Keratinocyte (primary cell): ENCODE measurements around the gene WNT9B. TPM values are rescaled to one million over a fixed set of nuclear protein-coding genes. Genes with fewer than 3 reads are reported as not detected.

Source experiments
- DNase-seq: peaks from one replicate; pipeline ENCODE4 v3.0.0-alpha.2; 2011; ENCODE audit warnings: low read depth, missing footprints, low spot score
- FAIRE-seq: peaks from 2 replicates; lab custom pipeline; 2011; peaks lifted over from hg19 to GRCh38; lab: Jason Lieb, UNC
- H2AFZ ChIP-seq: 2 replicates; pipeline ENCODE4 v1.6.0; 2012; ENCODE audit warnings: low read length, control low read depth, inconsistent platforms; ENCODE audit not compliant: control insufficient read depth
- H3K27ac ChIP-seq: 2 replicates; pipeline ENCODE4 v1.5.1; 2011; ENCODE audit warnings: low read length; ENCODE audit not compliant: control insufficient read depth, insufficient read depth
- H3K27me3 ChIP-seq: 3 replicates; pipeline ENCODE4 v1.6.0; 2011; ENCODE audit warnings: low read length; ENCODE audit not compliant: control insufficient read depth, insufficient read depth; ENCODE audit errors: extremely low read depth
- H3K36me3 ChIP-seq, 2 experiments: 2 replicates in 1 of 2; 3 replicates in 1 of 2; pipeline ENCODE4 v1.5.1; 2011; ENCODE audit warnings: low read length in 2 of 2, mild to moderate bottlenecking in 1 of 2; ENCODE audit not compliant: control insufficient read depth in 2 of 2, insufficient read depth in 2 of 2; ENCODE audit errors: extremely low read depth in 1 of 2
- H3K4me1 ChIP-seq: 3 replicates; pipeline ENCODE4 v1.5.1; 2011; ENCODE audit warnings: low read length; ENCODE audit not compliant: control insufficient read depth, insufficient read depth; ENCODE audit errors: extremely low read depth
- H3K4me2 ChIP-seq: 3 replicates; pipeline ENCODE4 v1.6.0; 2011; ENCODE audit warnings: low read depth, low read length; ENCODE audit not compliant: control insufficient read depth, insufficient read depth; ENCODE audit errors: extremely low read depth
- H3K4me3 ChIP-seq, 3 experiments: fragments of 200-600 bp in 1 of 3; sonication (generic) in 1 of 3; 2 replicates in 2 of 3; 3 replicates in 1 of 3; pipeline ENCODE4 v1.5.1; 2011 to 2016; ENCODE audit warnings: low read length in 3 of 3, mild to moderate bottlenecking in 3 of 3, control low read depth in 2 of 3, inconsistent platforms in 1 of 3, low read depth in 1 of 3, mixed read lengths in 1 of 3, mixed run types in 1 of 3, moderate library complexity in 1 of 3; ENCODE audit not compliant: control insufficient read depth in 2 of 3, insufficient read depth in 2 of 3; ENCODE audit errors: extremely low read depth in 1 of 3
- H3K79me2 ChIP-seq: 2 replicates; pipeline ENCODE4 v1.6.0; 2012; ENCODE audit warnings: low read length; ENCODE audit not compliant: control insufficient read depth, insufficient read depth
- H3K9ac ChIP-seq: 3 replicates; pipeline ENCODE4 v1.6.0; 2011; ENCODE audit warnings: low read length; ENCODE audit not compliant: control insufficient read depth, insufficient read depth; ENCODE audit errors: extremely low read depth
- H3K9me1 ChIP-seq: 3 replicates; pipeline ENCODE4 v1.6.0; 2011; ENCODE audit warnings: low read length; ENCODE audit not compliant: control insufficient read depth, insufficient read depth; ENCODE audit errors: extremely low read depth
- H3K9me3 ChIP-seq: 2 replicates; pipeline ENCODE4 v1.5.1; 2012; ENCODE audit warnings: low read depth, low read length; ENCODE audit not compliant: control insufficient read depth
- H4K20me1 ChIP-seq: 3 replicates; pipeline ENCODE4 v1.6.0; 2011; ENCODE audit warnings: low read length; ENCODE audit not compliant: control insufficient read depth, insufficient read depth; ENCODE audit errors: extremely low read depth
- CTCF ChIP-seq, 3 experiments: IDR thresholded peaks in 1 of 3; conservative IDR thresholded peaks in 1 of 3; optimal IDR thresholded peaks in 1 of 3; 2 replicates in 2 of 3; 3 replicates in 1 of 3; pipeline versions ENCODE3 to v1.5.1; 2011; ENCODE audit warnings: low read length in 3 of 3, mild to moderate bottlenecking in 3 of 3, moderate library complexity in 2 of 3, control low read depth in 1 of 3, inconsistent platforms in 1 of 3; ENCODE audit not compliant: insufficient read depth in 2 of 3; ENCODE audit errors: extremely low read depth in 1 of 3
- EZH2 ChIP-seq: IDR thresholded peaks from one replicate; pipeline ENCODE4 v1.6.1; 2012; ENCODE audit warnings: inconsistent platforms, mild to moderate bottlenecking, low read length, moderate library complexity
- dilution Hi-C: fragments of 300-500 bp; cut with MboI; formaldehyde crosslinking; loops from one replicate; pipeline ENCODE4 v1.7.0; 2020; ENCODE audit warnings: low sequenced_read_pairs; ENCODE audit not compliant: extremely low pct_ligation_motif_present
- polyA plus RNA-seq, 5 experiments: library from polyadenylated mRNA; depleted of rRNA in 3 of 5; stranded (reverse) in 3 of 5; stranded (forward) in 1 of 5; unstranded in 1 of 5; fragments of >200 nt; gene quantifications; 1 replicate in 1 of 5; 2 replicates in 3 of 5; 3 replicates in 1 of 5; pipeline versions ENCODE4 v1.2.1 to v1.2.3, GENCODE V29; 2011 to 2012; ENCODE audit warnings: missing spikeins in 2 of 5, low read depth in 1 of 5, low replicate concordance in 1 of 5

Gene WNT9B
- polyA plus RNA-seq, 1 donor (not counting 4 experiments of a cell fraction or from before 2014, with no cell fraction given) = not detected

GRCh38 chr17:46817901-46818209 is 33.5 kb upstream of the WNT9B start:
- no peaks in the 10 kb centered on the region for H3K36me3 ChIP-seq
- H3K27me3 ChIP-seq = peaks cover 48% of the 10 kb centered on the region
- H3K9ac ChIP-seq = no peak overlapping the region
- no peak overlapping the region for H3K27ac ChIP-seq
- H3K9me3 ChIP-seq = no peaks in the 10 kb centered on the region
- FAIRE-seq = no peak
- dilution Hi-C loops = no loop called here
- H3K4me3 ChIP-seq = no peak overlapping the region
- H3K4me1 ChIP-seq = peaks cover 32% of the 10 kb centered on the region
- H3K9me1 ChIP-seq = no peaks in the 10 kb centered on the region
- no peak overlapping the region for H2AFZ ChIP-seq
- no peaks in the 10 kb centered on the region for H3K79me2 ChIP-seq
- TF ChIP-seq EZH2 (peak; percentile 6), CTCF (optimal IDR thresholded peaks at IDR 0.05 in 1 of 3, IDR thresholded peaks at IDR 0.05 in 1 of 3, conservative IDR thresholded peaks at IDR 0.05 in 1 of 3; ENCODE audit: extremely low read depth in 1 of 3, insufficient read depth in 2 of 3, low read length in 3 of 3) (no peak)
- H4K20me1 ChIP-seq = no peaks in the 10 kb centered on the region
- no peak overlapping the region for H3K4me2 ChIP-seq
- no peak for DNase-seq

GRCh38 chr17:46818316-46818928 is 33.0 kb upstream of the WNT9B start, which contains the start of gene WNT3:
Gene WNT3 (minus strand): TSS chr17:46818692. CDS start chr17:46818597, 95 bp downstream.
- peak within 1 kb of the TSS; percentile 70 for H3K4me2 ChIP-seq
- peak within 1 kb of the TSS; percentile 46 for H2AFZ ChIP-seq
- H3K9me3 ChIP-seq = no peaks in the 10 kb centered on the region
- no peak for FAIRE-seq
- peak within 1 kb of the TSS; percentile 41 for H3K9ac ChIP-seq
- H3K79me2 ChIP-seq = no peaks in the 10 kb centered on the region
- no peak for DNase-seq
- H3K4me1 ChIP-seq = peaks cover 29% of the 10 kb centered on the region
- dilution Hi-C loops = no loop called here
- peaks cover 48% of the 10 kb centered on the region for H3K27me3 ChIP-seq
- H3K36me3 ChIP-seq = no peaks in the 10 kb centered on the region
- no peak within 1 kb of the TSS for H3K27ac ChIP-seq
- no peaks in the 10 kb centered on the region for H3K9me1 ChIP-seq
- TF ChIP-seq EZH2 = no peak
- no peak for TF ChIP-seq CTCF (optimal IDR thresholded peaks at IDR 0.05 in 1 of 3, IDR thresholded peaks at IDR 0.05 in 1 of 3, conservative IDR thresholded peaks at IDR 0.05 in 1 of 3; ENCODE audit: extremely low read depth in 1 of 3, insufficient read depth in 2 of 3, low read length in 3 of 3)
- H4K20me1 ChIP-seq = no peaks in the 10 kb centered on the region
- H3K4me3 ChIP-seq = peak within 1 kb of the TSS; percentile 7 to 54 (median 44)
